Esophagus muscularis mucosa (tissue), 4 donors: Measurements from ENCODE around the gene SIM1. TPM values are rescaled to one million over a fixed set of nuclear protein-coding genes. Genes with fewer than 3 reads are reported as not detected.

ENCODE experiments used
- DNase-seq: peaks from one replicate; pipeline ENCODE4 v3.0.0-alpha.2; 2017; ENCODE audit errors: extremely low spot score
- H3K27ac ChIP-seq, 4 donors: fragments of 200-600 bp; sonication (generic); replicated peaks in 1 of 4; 1 replicate in 3 of 4; 2 replicates in 1 of 4; pipeline ENCODE4 v1.5.1; 2016 to 2019; ENCODE audit warnings: mild to moderate bottlenecking in 1 of 4
- H3K27me3 ChIP-seq, 4 donors: fragments of 200-600 bp; sonication (generic); one replicate each; pipeline versions ENCODE4 v1.5.1 to v1.6.0; 2016 to 2019
- H3K36me3 ChIP-seq, 4 donors: fragments of 200-600 bp; sonication (generic); one replicate each; pipeline ENCODE4 v1.5.1; 2016 to 2019
- H3K4me1 ChIP-seq, 4 donors: fragments of 200-600 bp; sonication (generic); one replicate each; pipeline ENCODE4 v1.5.1; 2016 to 2019
- H3K4me3 ChIP-seq, 4 donors: fragments of 200-600 bp; sonication (generic); 1 replicate in 2 of 4; 2 replicates in 2 of 4; pipeline ENCODE4 v1.5.1; 2016 to 2019; ENCODE audit warnings: mild to moderate bottlenecking in 4 of 4, moderate library complexity in 1 of 4
- H3K9me3 ChIP-seq, 4 donors: fragments of 200-600 bp; sonication (generic); 1 replicate in 3 of 4; 2 replicates in 1 of 4; pipeline ENCODE4 v1.5.1; 2016 to 2019
- EP300 ChIP-seq: sonication (generic); formaldehyde crosslinking; IDR thresholded peaks from one replicate; pipeline ENCODE4 v1.6.1; 2017; ENCODE audit warnings: antibody characterized with exemption
- POLR2A ChIP-seq: fragments of 450-650 bp; IDR thresholded peaks from one replicate; pipeline ENCODE4 v1.6.1; 2017; ENCODE audit warnings: antibody characterized with exemption, moderate library complexity, mild to moderate bottlenecking, low read depth
- POLR2AphosphoS5 ChIP-seq, 2 donors: sonication (generic); formaldehyde crosslinking; IDR thresholded peaks; one replicate each; pipeline ENCODE4 v1.6.1; 2017; ENCODE audit warnings: antibody characterized with exemption in 2 of 2
- WGBS: methylation state at CpG from one replicate; pipeline ENCODE4 v1.1.5; 2018; 5-methylcytosine and 5-hydroxymethylcytosine counted together
- intact Hi-C: fragments of 100-400 bp; cut with DNase I; formaldehyde crosslinking; loops from one replicate; pipeline ENCODE4 v1.15.1; 2023
- total RNA-seq, 4 donors: library from RNA; depleted of rRNA; stranded (reverse); fragments of >200 nt; gene quantifications; one replicate each; pipeline versions ENCODE4 v1.1.0 to v1.2.1, GENCODE V29; 2016
- TF ChIP-seq, protein P1 (sequence below), 3 experiments: fragments of 200-600 bp in 2 of 3; fragments of 450-650 bp in 1 of 3; sonication (generic) in 2 of 3; IDR thresholded peaks; one replicate each; pipeline ENCODE4 v1.5.1; 2017 to 2019; ENCODE audit warnings: antibody characterized with exemption in 3 of 3, mild to moderate bottlenecking in 2 of 3, moderate library complexity in 1 of 3

SIM1 gene
- total RNA-seq, 4 donors from 2014 or later = not detected

DNA sequence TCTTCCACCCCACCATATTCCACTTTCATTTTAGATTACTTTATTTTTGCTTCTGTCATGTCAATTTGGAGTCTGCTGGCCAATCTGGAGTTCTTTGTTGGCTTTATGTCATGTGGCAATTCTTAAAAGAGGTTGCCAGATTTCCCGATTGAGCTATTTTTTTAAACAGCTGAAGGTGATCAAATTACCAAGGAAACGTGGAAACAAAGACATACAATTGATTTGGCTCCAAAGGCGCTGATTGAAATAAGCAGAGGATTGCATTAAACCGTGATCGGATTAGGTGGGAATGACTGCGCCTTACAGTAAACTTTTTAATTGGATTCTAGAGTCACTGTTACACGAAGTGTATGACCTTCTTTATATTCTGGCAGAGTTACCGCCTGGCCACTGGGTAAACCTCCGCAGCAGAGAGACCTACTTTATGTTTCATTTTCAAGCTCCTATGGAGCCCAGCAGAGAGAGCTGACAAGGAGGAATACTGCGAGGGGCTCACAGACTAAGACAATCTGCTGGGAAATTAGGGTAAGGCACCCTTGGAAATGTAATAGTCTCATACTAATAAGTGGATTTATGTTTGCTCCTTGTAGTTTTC is 37.9 kb downstream of the SIM1 start:
- intact Hi-C loops = no loop called here
- H3K4me3 ChIP-seq = no peak overlapping the region
- H3K36me3 ChIP-seq = no peaks in the 10 kb centered on the region
- no peaks in the 10 kb centered on the region for H3K4me1 ChIP-seq
- WGBS = 77% methylated on average over 10 of the region's 10 CpGs
- no peak for DNase-seq
- no peak overlapping the region for H3K27ac ChIP-seq
- H3K9me3 ChIP-seq = no peaks in the 10 kb centered on the region
- peaks cover 0 to 6% (median 0%) of the 10 kb centered on the region in 4 donors for H3K27me3 ChIP-seq
- no peak for TF ChIP-seq EP300
- no peak for TF ChIP-seq POLR2A
- TF ChIP-seq POLR2AphosphoS5 (IDR thresholded peaks at IDR 0.05) = no peak
- TF ChIP-seq, protein P1, sequence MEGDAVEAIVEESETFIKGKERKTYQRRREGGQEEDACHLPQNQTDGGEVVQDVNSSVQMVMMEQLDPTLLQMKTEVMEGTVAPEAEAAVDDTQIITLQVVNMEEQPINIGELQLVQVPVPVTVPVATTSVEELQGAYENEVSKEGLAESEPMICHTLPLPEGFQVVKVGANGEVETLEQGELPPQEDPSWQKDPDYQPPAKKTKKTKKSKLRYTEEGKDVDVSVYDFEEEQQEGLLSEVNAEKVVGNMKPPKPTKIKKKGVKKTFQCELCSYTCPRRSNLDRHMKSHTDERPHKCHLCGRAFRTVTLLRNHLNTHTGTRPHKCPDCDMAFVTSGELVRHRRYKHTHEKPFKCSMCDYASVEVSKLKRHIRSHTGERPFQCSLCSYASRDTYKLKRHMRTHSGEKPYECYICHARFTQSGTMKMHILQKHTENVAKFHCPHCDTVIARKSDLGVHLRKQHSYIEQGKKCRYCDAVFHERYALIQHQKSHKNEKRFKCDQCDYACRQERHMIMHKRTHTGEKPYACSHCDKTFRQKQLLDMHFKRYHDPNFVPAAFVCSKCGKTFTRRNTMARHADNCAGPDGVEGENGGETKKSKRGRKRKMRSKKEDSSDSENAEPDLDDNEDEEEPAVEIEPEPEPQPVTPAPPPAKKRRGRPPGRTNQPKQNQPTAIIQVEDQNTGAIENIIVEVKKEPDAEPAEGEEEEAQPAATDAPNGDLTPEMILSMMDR (IDR thresholded peaks at IDR 0.05) = no peak

DNA sequence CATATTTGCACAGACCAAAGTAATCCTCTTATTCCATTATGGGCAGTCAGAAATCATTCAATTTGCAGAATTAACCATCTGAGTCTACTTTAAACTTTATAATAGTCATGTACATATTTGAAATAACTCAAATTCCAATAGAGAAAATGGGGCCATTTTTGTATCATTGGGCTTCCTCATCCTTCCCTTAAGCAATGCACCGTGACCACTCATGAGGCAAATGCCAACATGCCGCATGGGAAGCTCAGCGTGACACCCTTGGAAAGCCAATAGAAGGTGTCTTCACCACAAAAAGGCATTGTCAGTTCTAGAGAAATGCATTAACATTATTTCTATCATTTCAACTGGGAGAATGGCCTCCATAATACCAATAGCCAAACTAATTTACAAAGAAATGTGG is 38.5 kb downstream of the SIM1 start:
- Histone ChIP-seq H3K27me3 (peaks cover 0 to 6% (median 0%) of the 10 kb centered on the region in 4 donors), H3K9me3 (no peaks in the 10 kb centered on the region), H3K4me1 (no peaks in the 10 kb centered on the region), H3K36me3 (no peaks in the 10 kb centered on the region), H3K4me3 (no peak overlapping the region), H3K27ac (no peak overlapping the region)
- intact Hi-C loops = no loop called here
- WGBS = 92% methylated on average over 3 of the region's 3 CpGs
- TF ChIP-seq, protein P1 (IDR thresholded peaks at IDR 0.05) = no peak
- TF ChIP-seq EP300 = no peak
- no peak for TF ChIP-seq POLR2AphosphoS5 (IDR thresholded peaks at IDR 0.05)
- no peak for TF ChIP-seq POLR2A
- no peak for DNase-seq

DNA sequence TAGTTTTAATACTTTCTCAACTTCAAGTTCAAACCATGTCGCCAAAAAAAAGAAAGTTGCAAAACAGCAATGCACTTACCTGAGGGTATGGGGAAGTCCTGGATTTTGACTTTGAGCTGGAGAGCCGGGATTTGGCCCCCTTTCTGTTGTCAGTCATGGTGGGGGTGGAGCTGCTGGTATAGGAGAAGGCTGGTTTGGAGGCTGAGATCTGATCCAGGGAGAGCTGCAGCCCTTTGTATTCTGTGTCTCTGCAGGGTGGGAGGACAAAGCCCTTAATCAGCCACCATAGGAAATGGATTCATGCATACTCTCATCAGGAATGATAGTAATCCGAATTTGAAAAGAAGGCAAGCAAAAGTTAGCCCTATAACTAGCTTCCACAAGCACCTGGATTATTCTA is 44.0 kb downstream of the SIM1 start:
- Histone ChIP-seq H3K4me1 (no peaks in the 10 kb centered on the region), H3K9me3 (no peaks in the 10 kb centered on the region), H3K36me3 (no peaks in the 10 kb centered on the region), H3K27ac (no peak overlapping the region), H3K4me3 (no peak overlapping the region), H3K27me3 (no peaks in the 10 kb centered on the region)
- 47% methylated on average over 3 of the region's 3 CpGs for WGBS
- DNase-seq = no peak
- TF ChIP-seq, protein P1 (IDR thresholded peaks at IDR 0.05) = no peak
- TF ChIP-seq POLR2A (no peak), POLR2AphosphoS5 (IDR thresholded peaks at IDR 0.05) (no peak), EP300 (no peak)
- intact Hi-C loops = no loop called here

DNA sequence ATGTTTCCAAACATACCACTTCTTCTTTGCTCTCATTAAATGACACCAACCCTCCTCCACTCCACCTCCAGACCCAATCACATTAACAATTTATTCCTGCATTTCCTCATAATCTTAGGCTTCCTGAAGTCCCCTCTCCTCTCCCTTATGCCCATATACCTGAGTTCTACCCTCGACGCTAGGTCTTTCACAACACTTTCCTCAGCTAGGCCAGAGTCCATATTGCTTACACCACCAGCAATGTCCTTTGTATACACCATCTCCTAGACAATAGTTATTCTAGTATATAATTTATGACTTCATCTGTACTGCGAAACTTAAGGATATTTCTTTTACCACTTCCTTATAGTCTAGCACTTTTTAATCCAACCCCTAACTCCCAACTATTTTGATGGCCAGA is 47.7 kb downstream of the SIM1 start:
- 90% methylated on average over 3 of the region's 3 CpGs for WGBS
- peaks cover 0 to 1% (median 0%) of the 10 kb centered on the region in 4 donors for H3K27me3 ChIP-seq
- H3K27ac ChIP-seq = no peak overlapping the region
- TF ChIP-seq, protein P1 (IDR thresholded peaks at IDR 0.05) = no peak
- TF ChIP-seq POLR2A = no peak
- TF ChIP-seq EP300 = no peak
- TF ChIP-seq POLR2AphosphoS5 (IDR thresholded peaks at IDR 0.05) = no peak
- no peak for DNase-seq
- no peaks in the 10 kb centered on the region for H3K9me3 ChIP-seq
- no peaks in the 10 kb centered on the region for H3K4me1 ChIP-seq
- H3K36me3 ChIP-seq = no peaks in the 10 kb centered on the region
- no peak overlapping the region for H3K4me3 ChIP-seq
- intact Hi-C loops = no loop called here

DNA sequence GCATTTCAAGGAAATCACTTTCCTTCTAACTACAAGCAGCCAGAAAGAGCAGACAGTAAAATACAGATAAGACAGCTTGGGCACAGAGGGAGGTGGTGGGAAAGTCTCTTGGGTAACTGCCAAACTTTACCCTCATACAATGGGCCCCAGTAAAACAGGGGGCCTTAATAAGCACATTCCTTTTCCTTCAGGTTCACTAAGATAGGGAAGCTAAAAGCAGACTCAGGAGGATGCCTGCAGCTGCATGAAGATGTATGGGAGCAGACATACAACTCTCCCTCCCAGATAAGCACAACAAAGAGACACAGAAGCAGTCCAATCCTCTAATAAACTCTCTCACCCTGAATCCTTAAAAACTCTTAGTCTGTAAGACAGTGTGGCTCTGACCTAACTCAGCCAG is 49.0 kb downstream of the SIM1 start:
- Histone ChIP-seq H3K4me1 (no peaks in the 10 kb centered on the region), H3K9me3 (no peaks in the 10 kb centered on the region), H3K36me3 (no peaks in the 10 kb centered on the region), H3K27ac (no peak overlapping the region), H3K27me3 (peaks cover 0 to 6% (median 0%) of the 10 kb centered on the region in 4 donors), H3K4me3 (no peak overlapping the region)
- intact Hi-C loops = no loop called here
- TF ChIP-seq EP300 = no peak
- TF ChIP-seq, protein P1 (IDR thresholded peaks at IDR 0.05) = no peak
- no peak for TF ChIP-seq POLR2A
- no peak for TF ChIP-seq POLR2AphosphoS5 (IDR thresholded peaks at IDR 0.05)
- DNase-seq = no peak
